ENCODE measurements around the gene KCNN4.
"Not testable (repeated sequence)": the region's sequence is repeated elsewhere in the genome, so short reads cannot be mapped to it uniquely, and the experiment has no call there.

KCNN4 gene

DNA sequence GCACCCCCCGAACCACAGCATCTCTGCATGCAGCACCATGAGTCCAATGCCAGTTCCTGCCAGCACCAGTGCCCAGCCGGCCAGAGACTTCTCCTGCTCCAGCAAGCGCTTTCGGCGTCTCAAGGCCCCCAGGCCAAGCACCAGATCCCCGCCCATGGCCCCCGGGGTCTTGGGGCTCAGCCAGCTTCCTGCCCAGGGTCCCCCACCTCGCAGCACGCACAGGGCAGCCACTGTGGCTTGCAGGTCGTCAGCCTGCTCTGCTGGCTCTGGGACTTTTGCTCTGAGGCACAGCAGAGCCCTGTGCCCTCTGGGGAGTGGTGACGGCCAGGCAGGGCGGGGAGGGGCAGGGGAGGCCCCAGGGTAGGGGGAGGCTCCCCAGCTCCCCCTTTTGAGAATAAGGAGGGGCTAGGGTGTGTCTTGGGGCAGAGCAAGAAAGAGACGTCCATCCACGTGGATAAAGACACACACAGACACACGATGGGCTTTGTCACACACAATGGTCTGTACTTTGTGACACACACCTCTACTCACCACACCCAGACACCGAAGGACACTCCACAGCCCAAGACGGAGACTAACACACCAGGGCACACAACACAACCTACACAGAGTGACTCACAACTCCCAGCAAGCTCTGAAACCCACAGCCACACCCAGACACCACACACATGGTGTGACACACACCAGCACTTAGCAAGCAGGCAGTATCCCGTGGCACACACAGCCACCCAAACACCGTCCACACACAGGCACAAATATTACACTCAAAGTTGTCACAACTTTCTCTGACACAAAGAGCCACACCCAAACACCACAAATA lies at the start of gene KCNN4:
Gene KCNN4, minus strand, starts transcription at position 268 of the 820 bp plus-strand sequence. Its CDS starts 112 bp downstream, at position 156.
- DNase-seq (ENCODE audit: low spot score), result peak; percentile 78

DNA sequence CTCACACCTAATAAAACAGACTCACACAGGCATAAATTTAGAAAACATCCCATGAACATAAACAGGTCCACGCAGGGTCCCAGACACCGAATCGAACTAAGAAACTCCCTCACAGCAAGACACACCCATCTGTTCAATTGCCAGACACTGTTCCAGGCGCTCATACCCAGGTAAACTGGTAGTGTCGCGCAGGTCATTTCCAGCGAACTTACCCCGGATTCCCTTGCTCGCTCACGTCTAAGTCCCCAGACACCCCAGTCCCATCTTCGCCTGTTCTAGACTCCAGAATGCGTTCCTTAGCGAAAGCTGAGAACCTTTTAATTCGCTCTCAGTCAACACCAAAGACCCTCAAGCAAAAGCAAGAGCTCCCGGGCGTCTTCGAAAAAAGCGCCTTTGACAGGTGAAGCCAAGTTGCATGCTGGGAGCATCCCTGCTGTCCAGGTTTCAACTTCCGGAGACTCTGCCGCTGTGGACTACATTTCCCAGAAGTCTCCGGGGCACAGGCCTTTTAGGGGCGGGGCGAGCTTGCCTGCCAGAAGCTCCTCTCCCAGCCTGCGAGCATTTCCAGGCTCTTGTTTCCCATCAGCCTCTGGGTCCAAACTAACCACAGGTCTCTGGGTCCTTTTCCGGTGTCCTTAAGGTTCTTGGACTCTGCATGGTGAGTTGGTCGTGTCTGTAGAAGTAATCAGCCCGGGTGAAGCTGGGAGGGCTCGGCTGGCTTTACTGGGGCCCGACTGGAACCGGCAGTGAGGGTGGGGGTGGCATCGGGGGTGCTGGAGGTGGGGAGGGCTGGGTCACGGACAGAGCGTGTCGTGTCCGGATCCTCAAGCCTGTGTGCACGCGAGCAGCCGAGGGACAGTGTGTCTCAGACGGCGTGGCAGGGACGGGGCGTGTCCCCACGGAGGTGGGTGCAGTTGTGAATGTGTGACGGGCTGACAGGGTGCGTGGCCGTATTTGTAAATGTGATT lies 46.3 kb upstream of the KCNN4 start, which contains the start of gene ZNF283:
Gene ZNF283, plus strand, starts transcription at position 535 of the 968 bp plus-strand sequence. CDS start 6,184 bp downstream, outside the sequence.
- peak; percentile 81 for DNase-seq (ENCODE audit: low spot score)

DNA sequence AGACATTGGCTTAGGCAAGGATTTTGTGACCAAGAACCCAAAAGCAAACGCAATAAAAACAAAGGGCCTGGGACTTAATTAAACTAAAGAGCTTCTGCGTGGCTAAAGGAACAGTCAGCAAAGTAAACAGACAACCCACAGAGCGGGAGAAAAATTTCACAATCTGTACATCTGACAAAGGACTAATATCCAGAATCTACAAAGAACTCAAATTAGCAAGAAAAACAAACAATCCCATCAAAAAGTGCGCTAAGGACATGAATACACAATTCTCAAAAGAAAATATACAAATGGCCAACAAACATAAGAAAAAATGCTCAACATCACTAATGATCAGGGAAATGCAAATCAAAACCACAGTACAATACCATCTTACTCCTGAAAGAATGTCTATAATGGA lies 43.8 kb upstream of the KCNN4 start:
- not testable (repeated sequence) for DNase-seq (ENCODE audit: low spot score)

DNA sequence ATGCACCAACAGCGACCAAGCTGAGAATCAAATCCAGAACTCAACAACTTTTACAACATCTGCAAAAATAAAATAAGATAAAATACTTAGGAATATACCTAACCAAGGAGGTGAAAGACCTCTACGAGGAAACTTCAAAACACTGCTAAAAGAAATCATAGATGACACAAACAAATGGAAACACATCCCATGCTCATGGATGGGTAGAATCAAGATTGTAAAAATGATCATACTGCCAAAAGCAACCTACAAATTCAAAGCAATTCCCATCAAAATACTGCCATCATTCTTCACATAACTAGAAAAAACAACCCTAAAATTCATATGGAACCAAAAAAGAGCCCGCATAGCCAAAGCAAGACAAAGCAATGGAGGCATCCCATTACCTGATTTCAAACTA lies 43.1 kb upstream of the KCNN4 start:
- DNase-seq (ENCODE audit: low spot score), result not testable (repeated sequence)

DNA sequence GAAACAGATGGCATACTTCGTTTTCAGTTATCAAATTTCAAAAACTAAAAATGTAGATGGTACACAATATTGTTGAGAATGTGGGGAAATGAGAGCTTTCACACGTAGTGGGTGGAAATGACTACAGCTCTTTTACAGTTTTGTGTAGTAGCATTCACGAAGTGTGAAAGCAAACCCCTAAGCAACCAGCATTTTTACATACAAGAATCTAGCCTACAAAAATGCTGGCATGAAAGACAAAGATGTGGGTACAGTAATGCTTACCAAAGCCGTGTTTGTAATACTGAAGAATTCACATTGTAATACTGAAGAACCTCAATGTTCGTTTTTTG lies 40.1 kb upstream of the KCNN4 start:
- DNase-seq (ENCODE audit: low spot score), result no peak

DNA sequence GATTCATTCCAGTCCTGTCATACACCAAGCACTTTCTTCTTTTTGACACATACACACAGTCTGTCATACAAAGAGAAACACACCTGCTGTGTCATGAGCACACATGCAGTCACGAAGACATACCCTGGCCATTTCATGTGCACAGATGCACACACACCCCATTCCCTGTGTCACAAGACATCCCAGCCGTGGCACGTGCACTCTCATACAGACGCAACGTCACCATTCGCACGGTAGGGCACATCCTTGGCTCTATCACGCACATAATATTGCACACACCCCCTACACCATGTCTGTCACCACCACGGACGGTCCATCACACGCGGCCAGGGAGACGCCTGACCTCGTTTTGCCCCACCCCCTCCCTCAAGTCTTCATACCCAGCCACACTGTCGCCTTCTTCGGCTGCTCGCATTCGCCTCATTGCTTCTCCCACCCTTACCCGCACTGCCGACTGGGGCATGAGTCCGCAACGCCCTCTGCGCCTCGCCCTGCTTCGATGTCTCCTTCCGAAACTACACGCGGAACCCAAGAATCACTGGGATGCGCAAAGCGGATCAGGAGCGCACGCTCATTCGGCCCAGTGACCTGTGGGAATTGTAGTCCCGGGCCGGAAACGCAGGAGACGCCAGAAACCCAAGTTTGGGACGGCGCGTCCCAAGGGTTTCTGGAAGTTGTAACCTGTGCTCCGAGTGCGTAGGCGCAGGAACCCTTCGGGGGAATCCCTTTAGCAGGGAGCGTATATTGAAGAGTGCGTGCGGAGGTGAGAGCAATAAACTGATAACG lies 39.5 kb upstream of the KCNN4 start:
- no peak for DNase-seq (ENCODE audit: low spot score)

DNA sequence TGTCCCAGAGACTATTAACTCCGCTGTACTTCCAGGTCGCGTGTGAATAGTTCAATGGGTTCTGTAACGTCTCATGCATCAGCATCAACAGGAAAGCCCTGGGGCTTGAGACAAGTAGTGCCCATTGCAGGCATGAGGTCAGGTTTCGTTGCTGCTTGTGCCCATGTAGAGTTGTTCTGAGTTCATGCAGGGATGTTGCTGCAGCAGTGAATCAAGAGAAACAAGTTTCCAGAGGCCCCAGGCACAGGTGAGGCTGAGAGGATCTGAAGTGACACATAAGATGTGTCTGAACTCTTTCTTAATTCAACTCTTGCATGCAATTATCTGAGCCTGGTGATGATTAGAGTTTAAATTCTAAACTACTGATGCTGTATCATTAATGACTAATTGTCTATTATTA lies 37.7 kb upstream of the KCNN4 start:
- DNase-seq (ENCODE audit: low spot score), result no peak

DNA sequence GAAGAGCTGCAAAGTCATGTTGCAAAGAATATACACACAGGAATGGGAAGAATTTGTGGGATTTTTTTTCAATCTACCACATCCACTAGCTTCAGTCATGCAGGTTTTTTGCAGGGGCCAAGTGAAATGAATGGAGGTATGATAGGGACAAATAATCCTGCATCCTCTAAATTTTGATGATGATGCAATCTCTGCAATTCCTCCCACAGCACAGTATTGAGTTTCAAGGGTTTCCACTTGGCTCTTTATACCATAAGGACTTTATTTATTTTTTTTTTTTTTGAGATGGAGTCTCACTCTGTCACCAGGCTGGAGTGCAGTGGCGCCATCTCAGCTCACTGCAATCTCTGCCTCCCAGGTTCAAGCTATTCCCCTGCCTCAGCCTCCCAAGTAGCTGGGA lies 36.7 kb upstream of the KCNN4 start:
- not testable (repeated sequence) for DNase-seq (ENCODE audit: low spot score)

DNA sequence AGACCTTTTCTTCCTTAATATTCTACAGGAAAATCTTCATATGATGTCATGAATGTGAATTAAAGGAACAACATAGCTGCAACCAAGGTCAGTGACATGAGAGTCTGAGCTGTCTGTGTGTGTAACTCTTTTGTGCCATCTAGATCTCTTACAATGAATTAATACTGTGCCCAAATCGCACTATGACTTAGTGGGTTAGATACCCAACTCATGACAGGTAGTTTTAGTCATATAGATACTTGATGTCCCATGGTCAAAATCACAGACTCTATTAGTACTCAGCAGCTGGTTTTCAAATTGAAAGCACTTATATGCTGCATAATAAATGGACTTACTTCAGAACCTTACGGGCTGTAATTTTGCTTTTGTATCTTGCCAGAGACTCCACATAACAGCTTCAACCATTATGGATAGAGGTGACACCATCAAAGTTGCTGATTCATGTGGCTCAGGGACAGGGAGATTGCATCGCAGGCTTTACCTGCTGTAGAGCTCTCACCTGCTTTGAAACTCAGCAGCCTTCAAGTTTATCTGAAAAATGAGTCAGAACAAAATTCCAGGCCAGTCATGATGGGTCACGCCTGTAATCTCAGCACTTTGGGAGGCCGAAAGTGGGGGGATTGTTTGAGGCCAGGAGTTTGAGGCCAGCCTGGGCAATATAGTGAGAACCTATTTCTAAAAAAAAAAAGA lies 34.0 kb upstream of the KCNN4 start:
- no peak for DNase-seq (ENCODE audit: low spot score)

DNA sequence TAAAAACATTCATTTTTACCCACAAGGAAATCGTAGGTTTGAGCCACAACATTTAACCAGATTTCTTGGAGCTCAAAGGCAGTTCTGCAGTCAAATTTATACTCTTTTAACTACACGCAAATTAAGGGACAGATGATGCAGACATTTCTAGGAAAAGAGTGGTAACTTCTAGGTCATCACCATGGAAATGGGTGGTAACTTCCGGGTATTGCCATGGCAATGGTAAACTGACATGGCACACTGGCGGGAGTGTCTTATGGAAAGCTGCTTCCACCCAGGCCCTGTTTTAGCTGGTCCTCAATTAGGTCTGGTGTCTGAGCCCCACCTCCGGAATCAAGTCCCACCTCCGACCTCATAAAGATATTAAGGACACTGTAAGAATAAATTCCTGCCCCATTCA lies 31.9 kb upstream of the KCNN4 start:
- DNase-seq (ENCODE audit: low spot score), result no peak

DNA sequence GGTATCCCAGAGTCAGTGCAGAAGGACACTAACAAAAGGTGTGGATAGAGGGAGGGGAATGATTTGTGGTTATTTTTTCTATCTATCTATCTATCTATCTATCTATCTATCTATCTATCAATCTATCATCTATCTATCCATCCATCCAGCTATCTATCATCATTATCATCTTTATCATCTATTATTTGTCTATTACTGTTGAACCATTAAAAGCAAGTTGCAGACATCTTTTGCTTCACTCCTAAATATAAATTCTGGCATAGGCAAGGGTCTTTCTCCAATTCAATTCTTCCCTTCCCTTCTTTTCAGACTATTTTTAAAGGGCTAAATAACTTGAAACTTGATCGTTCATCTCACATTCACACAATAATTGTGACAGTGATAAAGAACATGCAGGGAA lies 31.5 kb upstream of the KCNN4 start:
- no peak for DNase-seq (ENCODE audit: low spot score)

DNA sequence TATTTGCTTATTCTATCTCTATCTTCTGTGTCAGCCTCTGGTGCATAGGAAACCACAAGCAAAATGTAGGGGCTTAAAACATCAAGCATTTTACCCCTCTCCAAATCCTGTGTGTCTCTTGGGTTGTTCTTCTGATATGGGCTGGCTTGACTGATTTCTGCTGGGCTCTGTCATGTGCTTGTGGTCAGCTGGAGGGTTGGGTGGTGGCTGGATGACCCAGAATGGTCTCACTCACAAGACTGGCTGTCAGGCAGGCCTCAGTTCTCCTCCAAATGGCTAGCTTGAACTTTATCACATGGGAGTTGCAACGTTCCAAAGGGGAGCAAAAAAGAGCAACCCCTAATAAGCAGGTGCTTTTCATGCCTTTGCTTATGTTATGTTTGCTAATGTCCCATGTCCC lies 31.1 kb upstream of the KCNN4 start:
- no peak for DNase-seq (ENCODE audit: low spot score)

DNA sequence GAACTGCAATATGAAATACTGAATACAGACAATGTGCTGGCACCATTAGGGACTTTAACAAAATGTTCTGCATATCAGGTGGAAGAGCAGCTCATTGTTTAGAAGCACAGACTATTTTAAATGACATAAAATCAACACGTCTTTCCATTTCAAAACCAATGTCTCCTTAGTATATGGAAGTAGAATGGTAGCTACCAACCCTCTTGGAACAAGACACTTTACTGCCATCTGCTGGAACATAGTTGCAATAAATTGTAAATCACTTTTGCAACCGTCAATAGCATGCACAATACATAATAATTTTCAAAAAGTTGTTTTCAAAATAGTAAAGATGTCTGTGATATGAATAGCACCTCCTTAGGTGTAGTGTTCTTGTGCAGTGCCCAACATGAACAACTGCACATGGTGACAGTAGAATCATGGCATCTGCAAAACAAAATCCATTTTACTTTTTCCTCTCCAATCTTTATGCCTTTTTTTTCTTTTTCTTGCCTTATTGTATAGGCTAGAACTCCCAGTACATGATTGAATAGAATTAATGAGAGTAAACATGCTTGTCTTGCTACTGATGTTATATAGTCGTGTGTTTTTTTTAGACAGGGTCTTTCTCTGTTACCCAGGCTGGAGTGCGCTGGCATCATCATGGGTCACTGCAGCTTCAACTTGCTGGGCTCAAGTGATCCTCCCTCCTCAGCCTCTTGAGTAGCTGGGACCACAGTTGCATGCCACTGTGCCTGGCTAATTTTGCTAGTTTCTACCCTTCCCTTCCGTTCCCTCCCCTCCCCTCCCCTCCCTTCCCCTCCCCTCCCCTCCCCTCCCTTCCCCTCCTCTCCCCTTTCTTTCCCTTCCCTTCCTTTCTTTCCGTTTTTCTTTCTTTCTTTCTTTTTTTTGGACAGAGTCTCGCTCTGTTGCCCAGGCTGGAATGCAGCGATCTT lies 29.3 kb upstream of the KCNN4 start:
- DNase-seq (ENCODE audit: low spot score), result peak; percentile 61

DNA sequence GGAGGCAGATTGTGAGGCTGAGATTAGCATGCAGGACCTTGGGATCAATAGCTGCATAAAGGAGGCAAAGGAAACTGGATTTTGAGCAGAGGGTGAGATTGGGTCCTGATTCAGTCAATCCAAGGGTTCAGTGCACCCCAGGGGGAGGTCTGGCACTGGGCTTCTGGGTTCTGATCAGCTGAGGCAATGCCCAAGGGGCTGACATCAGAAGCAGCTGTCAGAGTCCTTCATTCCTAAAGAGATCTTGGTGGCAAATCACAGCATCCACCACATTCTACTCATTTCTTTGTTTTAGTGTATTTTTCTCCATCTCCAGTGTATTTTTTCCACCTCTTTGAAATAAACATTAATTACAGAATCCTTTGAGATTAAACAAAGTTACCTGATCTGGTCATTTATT lies 26.9 kb upstream of the KCNN4 start:
- no peak for DNase-seq (ENCODE audit: low spot score)

DNA sequence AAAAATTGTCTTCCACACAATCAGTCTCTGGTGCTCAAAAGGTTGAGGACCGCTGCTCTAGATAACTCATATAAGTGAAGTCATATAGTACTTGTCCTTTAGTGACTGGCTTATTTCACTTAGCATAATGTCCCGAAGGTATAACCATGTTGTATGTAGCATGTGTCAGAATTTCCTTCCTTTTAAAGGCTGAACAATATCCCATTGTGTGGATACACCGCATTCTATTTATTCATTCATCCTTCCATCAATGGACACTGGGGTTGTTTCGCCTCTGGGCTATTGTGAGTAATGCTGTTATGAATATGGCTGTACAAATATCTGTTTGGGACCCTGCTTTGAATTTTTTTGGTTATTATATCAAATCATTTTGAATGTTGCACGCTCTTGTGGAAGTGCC lies 26.1 kb upstream of the KCNN4 start:
- no peak for DNase-seq (ENCODE audit: low spot score)

DNA sequence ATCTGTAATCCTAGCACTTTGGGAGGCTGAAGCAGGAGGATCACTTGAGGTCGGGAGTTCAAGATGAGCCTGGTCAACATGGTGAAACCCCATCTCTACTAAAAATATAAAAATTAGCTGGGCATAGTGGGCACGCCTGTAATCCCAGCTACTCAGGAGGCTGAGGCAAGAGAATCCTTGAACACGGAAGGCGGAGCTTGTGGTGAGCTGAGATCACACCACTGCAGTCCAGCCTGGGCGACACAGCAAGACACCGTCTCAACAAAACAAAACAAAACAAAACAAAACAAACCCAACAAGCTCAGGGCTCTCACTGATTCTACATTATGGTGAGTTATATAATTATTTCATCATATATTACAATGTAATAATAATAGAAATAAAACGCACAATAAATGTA lies 25.6 kb upstream of the KCNN4 start:
- not testable (repeated sequence) for DNase-seq (ENCODE audit: low spot score)

DNA sequence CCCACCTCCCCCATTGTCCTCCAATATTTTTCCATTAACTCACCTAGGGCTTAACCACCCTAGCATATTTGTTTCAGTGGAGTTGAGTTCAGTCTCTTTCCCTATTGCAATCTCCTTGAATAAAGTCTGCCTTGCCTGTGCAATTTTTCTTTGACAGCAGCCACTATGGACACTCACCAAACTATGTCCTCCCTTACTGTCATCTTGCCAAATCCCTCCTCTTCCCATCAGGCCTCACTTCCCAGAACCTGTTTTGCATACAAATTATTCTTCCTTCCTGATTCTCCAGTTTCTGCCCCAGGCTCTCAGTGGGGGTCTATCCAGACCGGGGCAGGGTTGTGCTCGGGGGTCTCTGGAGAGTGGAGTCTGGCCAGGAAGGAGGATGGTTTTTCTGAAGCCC lies 23.7 kb upstream of the KCNN4 start:
- DNase-seq (ENCODE audit: low spot score), result no peak

DNA sequence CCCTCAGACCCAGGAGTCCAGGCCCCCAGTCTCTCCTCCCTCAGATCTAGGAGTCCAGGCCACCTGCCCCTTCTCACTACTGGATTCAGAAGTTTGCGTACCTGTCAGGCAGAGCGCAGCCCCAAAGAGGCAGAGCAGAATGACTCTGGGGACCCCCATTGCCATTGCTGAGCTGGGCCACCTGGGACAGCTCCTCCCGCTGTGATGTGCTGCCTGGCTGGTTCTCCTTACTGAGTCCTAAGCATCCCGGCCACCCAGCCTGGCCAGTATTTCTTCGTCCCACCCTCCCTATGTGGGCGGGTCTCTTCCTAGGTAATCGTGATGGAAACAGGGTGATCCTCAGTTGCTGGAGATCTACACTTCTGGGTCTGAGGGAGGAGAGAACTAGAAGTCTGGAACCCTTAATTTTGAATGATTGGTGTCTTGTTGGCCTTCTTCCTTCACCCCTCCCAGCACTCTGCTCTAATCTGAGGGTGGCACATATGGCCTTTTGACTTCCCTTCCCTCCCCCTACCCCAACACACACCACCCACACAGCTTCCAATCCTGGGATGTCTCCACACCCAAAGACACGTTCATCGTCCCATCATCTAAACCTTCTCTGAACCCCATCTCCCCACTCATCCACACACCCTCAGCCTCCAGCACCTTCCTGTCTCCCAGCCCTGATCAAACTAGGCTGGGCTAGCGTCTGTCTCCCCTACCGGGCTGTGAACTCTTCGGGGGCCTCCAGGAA lies 21.6 kb upstream of the KCNN4 start, which contains the start of gene LYPD5:
Gene LYPD5, minus strand, starts transcription at position 232 of the 736 bp plus-strand sequence. Its CDS starts 67 bp downstream, at position 165.
- no peak for DNase-seq (ENCODE audit: low spot score)

DNA sequence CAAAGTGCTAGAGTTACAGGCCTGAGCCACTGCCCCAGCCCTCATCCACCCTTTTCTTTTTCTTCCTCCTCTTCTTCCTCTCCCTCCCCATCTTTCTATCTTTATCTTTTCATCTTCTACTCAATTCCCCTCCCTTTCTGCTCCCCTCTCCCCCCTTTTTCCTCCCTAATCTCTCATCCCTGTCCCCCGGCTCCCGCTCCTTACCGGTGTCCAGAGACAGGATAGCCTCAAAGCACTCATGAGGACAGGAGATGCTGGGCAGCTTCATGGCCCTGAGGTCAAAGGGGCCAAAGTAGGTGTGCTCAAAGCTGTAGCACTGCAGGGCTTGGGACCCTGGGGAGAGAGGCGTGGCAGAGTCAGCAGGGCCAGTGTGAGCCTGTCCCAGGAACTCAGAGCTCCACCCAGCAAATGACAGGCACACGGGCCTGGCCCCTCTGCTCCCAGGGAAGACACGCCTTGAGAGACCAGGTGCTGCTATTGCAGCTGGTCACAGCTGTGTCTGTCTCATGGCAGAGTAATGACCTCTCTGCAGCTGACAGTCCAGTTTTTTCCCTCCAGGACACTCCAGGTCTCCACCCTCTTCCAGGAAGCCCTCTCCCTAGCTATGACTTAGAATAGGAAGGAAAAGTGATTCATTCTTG lies 18.8 kb upstream of the KCNN4 start:
- DNase-seq (ENCODE audit: low spot score), result no peak

All from hematopoietic multipotent progenitor cell treated with erythropoietin and hydrocortisone succinate and interleukin-3 and kit ligand, for 17 days (in vitro differentiated cells).